Measurements from ENCODE around the gene OR9Q2.

OR9Q2 gene

GRCh38 chr11:58178444-58178843 is 10.4 kb upstream of the OR9Q2 start:
- no peaks in the 10 kb centered on the region for H3K4me1 ChIP-seq (ENCODE audit: control insufficient read depth, insufficient read depth, low read length)
- no peaks in the 10 kb centered on the region for H3K36me3 ChIP-seq (ENCODE audit: control insufficient read depth in 2 of 2, insufficient read depth in 1 of 2, low read length in 2 of 2)
- H3K9me3 ChIP-seq (ENCODE audit: control insufficient read depth, insufficient read depth, low read depth, low read length), result no peaks in the 10 kb centered on the region
- no peak overlapping the region for H3K27ac ChIP-seq (ENCODE audit: extremely low read depth, low read depth, low read length)
- CTCF ChIA-PET, result interaction anchor here (1.4 kb wide), 1 partner anchor 108 kb away, joined by 3 read pairs; no protein-coding TSS in a partner anchor
- no peak overlapping the region for H3K4me3 ChIP-seq (ENCODE audit: low read depth, low read length)
- POLR2A ChIA-PET, result no interaction called here
- TF ChIP-seq ZNF335 (tag by site-specific recombination; conservative IDR thresholded peaks at IDR 0.05) (no peak), ZNF514 (tag by site-specific recombination; IDR thresholded peaks at IDR 0.05) (no peak), OVOL3 (tag by site-specific recombination; IDR thresholded peaks at IDR 0.05) (no peak), ZNF670 (tag by site-specific recombination; IDR thresholded peaks at IDR 0.05; ENCODE audit: low read depth) (no peak), ZXDB (tag by site-specific recombination; IDR thresholded peaks at IDR 0.05) (no peak), ZNF174 (tag by site-specific recombination; IDR thresholded peaks at IDR 0.05) (no peak)

GRCh38 chr11:58179648-58180047 is 9.2 kb upstream of the OR9Q2 start:
- ChIA-PET POLR2A (no interaction called here), CTCF (interaction anchor here (0.6 to 1.4 kb wide), 2 partner anchors 107 to 373 kb away, joined by 3 to 5 read pairs; no protein-coding TSS in a partner anchor)
- H3K4me3 ChIP-seq (ENCODE audit: low read depth, low read length), result no peak overlapping the region
- no peaks in the 10 kb centered on the region for H3K4me1 ChIP-seq (ENCODE audit: control insufficient read depth, insufficient read depth, low read length)
- H3K9me3 ChIP-seq (ENCODE audit: control insufficient read depth, insufficient read depth, low read depth, low read length), result no peaks in the 10 kb centered on the region
- TF ChIP-seq ZNF19 (tag by site-specific recombination; IDR thresholded peaks at IDR 0.05; ENCODE audit: low read depth), result no peak
- TF ChIP-seq ZBTB7A (tag by site-specific recombination; IDR thresholded peaks at IDR 0.05; ENCODE audit: low read depth), result no peak
- no peak for TF ChIP-seq ZNF223 (tag by site-specific recombination; IDR thresholded peaks at IDR 0.05)
- no peak for TF ChIP-seq MZF1 (tag by site-specific recombination; IDR thresholded peaks at IDR 0.05; ENCODE audit: borderline replicate concordance)
- no peak for TF ChIP-seq ZNF394 (tag by site-specific recombination; IDR thresholded peaks at IDR 0.05; ENCODE audit: borderline replicate concordance)
- no peaks in the 10 kb centered on the region for H3K36me3 ChIP-seq (ENCODE audit: control insufficient read depth in 2 of 2, insufficient read depth in 1 of 2, low read length in 2 of 2)
- H3K27ac ChIP-seq (ENCODE audit: extremely low read depth, low read depth, low read length), result no peak overlapping the region

DNA sequence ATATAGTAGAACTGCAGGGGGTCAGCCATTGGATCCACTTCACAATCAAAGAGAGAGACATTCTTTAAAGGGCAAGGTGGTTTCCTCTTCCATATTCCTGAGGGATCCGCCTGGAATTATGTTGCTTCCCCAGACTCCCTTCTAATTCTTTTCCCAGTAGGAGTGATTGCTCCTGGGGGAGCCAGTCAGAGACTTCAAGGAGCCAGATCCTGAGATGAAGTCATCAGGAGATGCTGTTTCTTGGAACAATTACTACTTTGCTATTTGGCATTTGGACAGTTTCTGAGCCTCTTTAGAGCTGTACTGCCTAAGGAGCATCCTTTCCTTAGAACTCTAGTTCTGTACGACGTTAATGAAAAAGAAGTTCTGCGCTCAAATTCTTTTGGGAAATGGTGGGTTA is 1.9 kb upstream of the OR9Q2 start:
- Histone ChIP-seq H3K27ac (ENCODE audit: extremely low read depth, low read depth, low read length) (no peak overlapping the region), H3K36me3 (ENCODE audit: control insufficient read depth in 2 of 2, insufficient read depth in 1 of 2, low read length in 2 of 2) (no peaks in the 10 kb centered on the region), H3K9me3 (ENCODE audit: control insufficient read depth, insufficient read depth, low read depth, low read length) (no peaks in the 10 kb centered on the region), H3K4me1 (ENCODE audit: control insufficient read depth, insufficient read depth, low read length) (no peaks in the 10 kb centered on the region), H3K4me3 (ENCODE audit: low read depth, low read length) (no peak overlapping the region)
- ChIA-PET POLR2A (no interaction called here), CTCF (no interaction called here)
- no peak for TF ChIP-seq ZNF837 (tag by site-specific recombination; IDR thresholded peaks at IDR 0.05)
- TF ChIP-seq ZNF514 (tag by site-specific recombination; IDR thresholded peaks at IDR 0.05), result no peak

GRCh38 chr11:58192229-58192628 is 3.4 kb downstream of the OR9Q2 start:
- H3K36me3 ChIP-seq (ENCODE audit: control insufficient read depth in 2 of 2, insufficient read depth in 1 of 2, low read length in 2 of 2), result no peaks in the 10 kb centered on the region
- POLR2A ChIA-PET, result no interaction called here
- H3K27ac ChIP-seq (ENCODE audit: extremely low read depth, low read depth, low read length), result no peak overlapping the region
- H3K4me3 ChIP-seq (ENCODE audit: low read depth, low read length), result no peak overlapping the region
- TF ChIP-seq ZNF555 (tag by site-specific recombination; conservative IDR thresholded peaks at IDR 0.05) (no peak), SP2 (tag by site-specific recombination; IDR thresholded peaks at IDR 0.05) (no peak), ZNF148 (tag by site-specific recombination; IDR thresholded peaks at IDR 0.05; ENCODE audit: borderline replicate concordance) (no peak), ZBTB26 (tag by site-specific recombination; optimal IDR thresholded peaks at IDR 0.05) (no peak), GLIS1 (tag by site-specific recombination; IDR thresholded peaks at IDR 0.05) (no peak), ZNF707 (tag by site-specific recombination; IDR thresholded peaks at IDR 0.05) (no peak), ZNF184 (tag by site-specific recombination; IDR thresholded peaks at IDR 0.05) (no peak), ZSCAN16 (tag by site-specific recombination; IDR thresholded peaks at IDR 0.05) (no peak), ZNF514 (tag by site-specific recombination; IDR thresholded peaks at IDR 0.05) (no peak), ZNF302 (tag by site-specific recombination; IDR thresholded peaks at IDR 0.05; ENCODE audit: low read depth) (no peak), ZNF37A (tag by site-specific recombination; IDR thresholded peaks at IDR 0.05) (no peak), ZFHX2 (tag by site-specific recombination; conservative IDR thresholded peaks at IDR 0.05) (no peak), ZNF138 (tag by site-specific recombination; IDR thresholded peaks at IDR 0.05; ENCODE audit: borderline replicate concordance) (no peak)
- CTCF ChIA-PET, result no interaction called here
- H3K4me1 ChIP-seq (ENCODE audit: control insufficient read depth, insufficient read depth, low read length), result no peaks in the 10 kb centered on the region
- no peaks in the 10 kb centered on the region for H3K9me3 ChIP-seq (ENCODE audit: control insufficient read depth, insufficient read depth, low read depth, low read length)
